ENCODE measurements around the gene APIP. TPM values are rescaled to one million over a fixed set of nuclear protein-coding genes. Genes with fewer than 3 reads are reported as not detected.

Gene APIP
- total RNA-seq, 4 donors from 2014 or later: 9.9 to 16.1 (median 13.5) TPM

- 84 to 94% methylated on average over 5 of the region's 5 CpGs for WGBS, 2 donors
- DNase-seq (ENCODE audit: low spot score in 2 of 2): no peak
- H3K4me3 ChIP-seq (ENCODE audit: low read depth, poor library complexity, severe bottlenecking): no peak overlapping the region
- no peak for TF ChIP-seq POLR2A (IDR thresholded peaks at IDR 0.05)
- TF ChIP-seq, protein P1, sequence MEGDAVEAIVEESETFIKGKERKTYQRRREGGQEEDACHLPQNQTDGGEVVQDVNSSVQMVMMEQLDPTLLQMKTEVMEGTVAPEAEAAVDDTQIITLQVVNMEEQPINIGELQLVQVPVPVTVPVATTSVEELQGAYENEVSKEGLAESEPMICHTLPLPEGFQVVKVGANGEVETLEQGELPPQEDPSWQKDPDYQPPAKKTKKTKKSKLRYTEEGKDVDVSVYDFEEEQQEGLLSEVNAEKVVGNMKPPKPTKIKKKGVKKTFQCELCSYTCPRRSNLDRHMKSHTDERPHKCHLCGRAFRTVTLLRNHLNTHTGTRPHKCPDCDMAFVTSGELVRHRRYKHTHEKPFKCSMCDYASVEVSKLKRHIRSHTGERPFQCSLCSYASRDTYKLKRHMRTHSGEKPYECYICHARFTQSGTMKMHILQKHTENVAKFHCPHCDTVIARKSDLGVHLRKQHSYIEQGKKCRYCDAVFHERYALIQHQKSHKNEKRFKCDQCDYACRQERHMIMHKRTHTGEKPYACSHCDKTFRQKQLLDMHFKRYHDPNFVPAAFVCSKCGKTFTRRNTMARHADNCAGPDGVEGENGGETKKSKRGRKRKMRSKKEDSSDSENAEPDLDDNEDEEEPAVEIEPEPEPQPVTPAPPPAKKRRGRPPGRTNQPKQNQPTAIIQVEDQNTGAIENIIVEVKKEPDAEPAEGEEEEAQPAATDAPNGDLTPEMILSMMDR (IDR thresholded peaks at IDR 0.05): no peak
- intact Hi-C loops (cut with DNase I; ENCODE audit: low total_unique reads): no loop called here
Measured at GRCh38 chr11:34870548-34871196, 45.5 kb downstream of the APIP start.

- intact Hi-C loops (cut with DNase I; ENCODE audit: low total_unique reads): no loop called here
- H3K4me3 ChIP-seq (ENCODE audit: low read depth, poor library complexity, severe bottlenecking): no peak overlapping the region
- TF ChIP-seq, protein P1 (IDR thresholded peaks at IDR 0.05): no peak
- no peak for TF ChIP-seq POLR2A (IDR thresholded peaks at IDR 0.05)
- WGBS, 2 donors: 80 to 83% methylated on average over 3 of the region's 3 CpGs
- DNase-seq (ENCODE audit: low spot score in 2 of 2): no peak
Measured at GRCh38 chr11:34869425-34869824, 46.8 kb downstream of the APIP start.

DNA sequence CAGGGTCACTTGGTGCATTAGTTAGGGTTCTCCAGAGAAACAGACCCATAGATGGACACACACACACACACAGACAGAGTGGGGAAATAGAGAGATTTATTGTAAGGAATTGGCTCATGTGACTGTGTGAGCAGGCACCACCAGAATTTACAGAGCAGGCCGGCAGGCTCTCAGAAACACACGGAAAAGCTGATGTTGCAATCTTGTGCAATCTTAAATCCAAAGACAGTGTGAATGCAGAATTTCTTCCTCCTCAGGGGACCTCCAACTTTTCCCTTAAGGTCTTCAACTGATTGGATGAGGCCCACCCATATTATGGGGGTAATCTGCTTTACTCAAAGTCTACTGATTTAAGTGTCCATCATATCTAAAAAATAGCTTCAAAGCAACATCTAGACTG is 49.8 kb downstream of the APIP start:
- WGBS, 2 donors: 51 to 62% methylated on average over 2 of the region's 2 CpGs
- intact Hi-C loops (cut with DNase I; ENCODE audit: low total_unique reads): no loop called here
- no peak for TF ChIP-seq POLR2A (IDR thresholded peaks at IDR 0.05)
- TF ChIP-seq, protein P1 (IDR thresholded peaks at IDR 0.05): no peak
- DNase-seq (ENCODE audit: low spot score in 2 of 2): no peak
- H3K4me3 ChIP-seq (ENCODE audit: low read depth, poor library complexity, severe bottlenecking): no peak overlapping the region

GRCh38 chr11:34865261-34865660 is 50.9 kb downstream of the APIP start:
- H3K4me3 ChIP-seq (ENCODE audit: low read depth, poor library complexity, severe bottlenecking): no peak overlapping the region
- intact Hi-C loops (cut with DNase I; ENCODE audit: low total_unique reads): no loop called here
- TF ChIP-seq POLR2A (IDR thresholded peaks at IDR 0.05): no peak
- 77 to 78% methylated on average over 3 of the region's 3 CpGs for WGBS, 2 donors
- DNase-seq (ENCODE audit: low spot score in 2 of 2): no peak

GRCh38 chr11:34864424-34864823 is 51.8 kb downstream of the APIP start:
- H3K4me3 ChIP-seq (ENCODE audit: low read depth, poor library complexity, severe bottlenecking): no peak overlapping the region
- intact Hi-C loops (cut with DNase I; ENCODE audit: low total_unique reads): no loop called here
- TF ChIP-seq, protein P1 (IDR thresholded peaks at IDR 0.05): no peak
- TF ChIP-seq POLR2A (IDR thresholded peaks at IDR 0.05): no peak
- WGBS, 2 donors: 88 to 89% methylated on average over 2 of the region's 2 CpGs
- no peak for DNase-seq (ENCODE audit: low spot score in 2 of 2)

GRCh38 chr11:34863048-34863447 is 53.1 kb downstream of the APIP start:
- intact Hi-C loops (cut with DNase I; ENCODE audit: low total_unique reads): no loop called here
- 49 to 61% methylated on average over 2 of the region's 2 CpGs for WGBS, 2 donors
- H3K4me3 ChIP-seq (ENCODE audit: low read depth, poor library complexity, severe bottlenecking): no peak overlapping the region
- no peak for DNase-seq (ENCODE audit: low spot score in 2 of 2)
- no peak for TF ChIP-seq POLR2A (IDR thresholded peaks at IDR 0.05)
- TF ChIP-seq, protein P1 (IDR thresholded peaks at IDR 0.05): no peak

Measured in lower leg skin (tissue), 4 donors.